Measurements from ENCODE around the gene CSAG3.
"Not testable (repeated sequence)": the region's sequence is repeated elsewhere in the genome, so short reads cannot be mapped to it uniquely, and the experiment has no call there.

The CSAG3 gene

GRCh38 chrX:152734143-152734858, 24.7 kb upstream of the CSAG3 start:
- not testable (repeated sequence) for H2BK120ac ChIP-seq (ENCODE audit: low read depth, low read length)

GRCh38 chrX:152735101-152735500, 23.9 kb upstream of the CSAG3 start:
- Histone ChIP-seq H3K4me2 (ENCODE audit: low read length) (no peak overlapping the region), H4K8ac (ENCODE audit: low read depth, low read length) (no peak overlapping the region), H2AK5ac (ENCODE audit: low read length) (no peak overlapping the region), H3K4me3 (ENCODE audit: low read length) (no peak overlapping the region), H3K79me1 (ENCODE audit: low read length) (no peaks in the 10 kb centered on the region), H3K18ac (ENCODE audit: low read length) (no peak overlapping the region), H3K36me3 (ENCODE audit: control insufficient read depth, insufficient read depth, low read length) (no peaks in the 10 kb centered on the region), H2BK120ac (ENCODE audit: low read depth, low read length) (no peak overlapping the region), H2BK15ac (replicated peaks; ENCODE audit: low read depth) (no peak overlapping the region), H2BK5ac (ENCODE audit: low read length) (no peak overlapping the region), H3K4ac (ENCODE audit: low read depth, low read length) (no peak overlapping the region), H3K56ac (ENCODE audit: low read length) (no peak overlapping the region), H4K5ac (ENCODE audit: low read length) (no peak overlapping the region), H3K79me2 (ENCODE audit: control insufficient read depth, insufficient read depth, low read length) (no peaks in the 10 kb centered on the region), H3K27ac (ENCODE audit: low read depth, low read length) (no peak overlapping the region), H3K23ac (ENCODE audit: low read length) (no peak overlapping the region), H3K27me3 (ENCODE audit: insufficient read depth, low read length, poor library complexity) (no peaks in the 10 kb centered on the region), H3K9ac (ENCODE audit: low read length) (no peak overlapping the region), H3K4me1 (ENCODE audit: control insufficient read depth, low read depth, low read length) (no peaks in the 10 kb centered on the region)
- no CpG with 5 or more reads among the region's 2 CpGs for WGBS (ENCODE audit: extremely low coverage, insufficient coverage, low lambda C conversion rate)
- no peak for DNase-seq

More at GRCh38 chrX:152734143-152734858, 24.7 kb upstream of the CSAG3 start:
- not testable (repeated sequence) for H3K36me3 ChIP-seq (ENCODE audit: control insufficient read depth, insufficient read depth, low read length); H3K4me1 ChIP-seq (ENCODE audit: control insufficient read depth, low read depth, low read length); H3K27ac ChIP-seq (ENCODE audit: low read depth, low read length); H3K23ac ChIP-seq (ENCODE audit: low read length); DNase-seq; H3K4me3 ChIP-seq (ENCODE audit: low read length); H3K79me2 ChIP-seq (ENCODE audit: control insufficient read depth, insufficient read depth, low read length); H2AK5ac ChIP-seq (ENCODE audit: low read length); H2BK15ac ChIP-seq (replicated peaks; ENCODE audit: low read depth); H3K27me3 ChIP-seq (ENCODE audit: insufficient read depth, low read length, poor library complexity); H3K18ac ChIP-seq (ENCODE audit: low read length); H3K9ac ChIP-seq (ENCODE audit: low read length); H4K5ac ChIP-seq (ENCODE audit: low read length); H4K8ac ChIP-seq (ENCODE audit: low read depth, low read length); H3K56ac ChIP-seq (ENCODE audit: low read length); H3K4me2 ChIP-seq (ENCODE audit: low read length); H2BK5ac ChIP-seq (ENCODE audit: low read length); H3K79me1 ChIP-seq (ENCODE audit: low read length); H3K4ac ChIP-seq (ENCODE audit: low read depth, low read length)
- no CpG with 5 or more reads among the region's 22 CpGs for WGBS (ENCODE audit: extremely low coverage, insufficient coverage, low lambda C conversion rate)

- no peak overlapping the region for H3K4ac ChIP-seq (ENCODE audit: low read depth, low read length)
- no peak overlapping the region for H3K9ac ChIP-seq (ENCODE audit: low read length)
- no peak overlapping the region for H2AK5ac ChIP-seq (ENCODE audit: low read length)
- DNase-seq: no peak
- no peak overlapping the region for H3K27ac ChIP-seq (ENCODE audit: low read depth, low read length)
- H3K4me3 ChIP-seq (ENCODE audit: low read length): no peak overlapping the region
- WGBS (ENCODE audit: extremely low coverage, insufficient coverage, low lambda C conversion rate): no CpG with 5 or more reads among the region's 12 CpGs
- no peak overlapping the region for H3K56ac ChIP-seq (ENCODE audit: low read length)
- no peak overlapping the region for H2BK15ac ChIP-seq (replicated peaks; ENCODE audit: low read depth)
- no peaks in the 10 kb centered on the region for H3K36me3 ChIP-seq (ENCODE audit: control insufficient read depth, insufficient read depth, low read length)
- H3K27me3 ChIP-seq (ENCODE audit: insufficient read depth, low read length, poor library complexity): no peaks in the 10 kb centered on the region
- H3K4me2 ChIP-seq (ENCODE audit: low read length): no peak overlapping the region
- no peak overlapping the region for H2BK120ac ChIP-seq (ENCODE audit: low read depth, low read length)
- no peak overlapping the region for H4K5ac ChIP-seq (ENCODE audit: low read length)
- no peak overlapping the region for H2BK5ac ChIP-seq (ENCODE audit: low read length)
- no peak overlapping the region for H3K23ac ChIP-seq (ENCODE audit: low read length)
- H4K8ac ChIP-seq (ENCODE audit: low read depth, low read length): no peak overlapping the region
- no peaks in the 10 kb centered on the region for H3K79me2 ChIP-seq (ENCODE audit: control insufficient read depth, insufficient read depth, low read length)
- no peaks in the 10 kb centered on the region for H3K4me1 ChIP-seq (ENCODE audit: control insufficient read depth, low read depth, low read length)
- no peak overlapping the region for H3K18ac ChIP-seq (ENCODE audit: low read length)
- H3K79me1 ChIP-seq (ENCODE audit: low read length): no peaks in the 10 kb centered on the region
These were observed 23.0 kb upstream of the CSAG3 start for GRCh38 chrX:152735860-152736511.

GRCh38 chrX:152736528-152736927, 22.5 kb upstream of the CSAG3 start:
- H2BK15ac ChIP-seq (replicated peaks; ENCODE audit: low read depth); H2AK5ac ChIP-seq (ENCODE audit: low read length); H3K9ac ChIP-seq (ENCODE audit: low read length); H3K79me2 ChIP-seq (ENCODE audit: control insufficient read depth, insufficient read depth, low read length); H3K4me3 ChIP-seq (ENCODE audit: low read length); H4K8ac ChIP-seq (ENCODE audit: low read depth, low read length); H3K27ac ChIP-seq (ENCODE audit: low read depth, low read length); H3K4me2 ChIP-seq (ENCODE audit: low read length); H4K5ac ChIP-seq (ENCODE audit: low read length); H3K79me1 ChIP-seq (ENCODE audit: low read length); H3K56ac ChIP-seq (ENCODE audit: low read length); H3K18ac ChIP-seq (ENCODE audit: low read length); H2BK120ac ChIP-seq (ENCODE audit: low read depth, low read length); H3K4me1 ChIP-seq (ENCODE audit: control insufficient read depth, low read depth, low read length); H3K27me3 ChIP-seq (ENCODE audit: insufficient read depth, low read length, poor library complexity); H3K36me3 ChIP-seq (ENCODE audit: control insufficient read depth, insufficient read depth, low read length); H2BK5ac ChIP-seq (ENCODE audit: low read length); DNase-seq; H3K23ac ChIP-seq (ENCODE audit: low read length); H3K4ac ChIP-seq (ENCODE audit: low read depth, low read length): not testable (repeated sequence)
- WGBS (ENCODE audit: extremely low coverage, insufficient coverage, low lambda C conversion rate): no CpG with 5 or more reads among the region's 12 CpGs

GRCh38 chrX:152738560-152738959, 20.5 kb upstream of the CSAG3 start:
- WGBS (ENCODE audit: extremely low coverage, insufficient coverage, low lambda C conversion rate): no CpG with 5 or more reads among the region's 5 CpGs
- Histone ChIP-seq H3K4ac (ENCODE audit: low read depth, low read length) (no peak overlapping the region), H3K79me2 (ENCODE audit: control insufficient read depth, insufficient read depth, low read length) (no peaks in the 10 kb centered on the region), H3K36me3 (ENCODE audit: control insufficient read depth, insufficient read depth, low read length) (no peaks in the 10 kb centered on the region), H3K79me1 (ENCODE audit: low read length) (no peaks in the 10 kb centered on the region), H2BK5ac (ENCODE audit: low read length) (no peak overlapping the region), H2AK5ac (ENCODE audit: low read length) (no peak overlapping the region), H3K23ac (ENCODE audit: low read length) (no peak overlapping the region), H3K18ac (ENCODE audit: low read length) (no peak overlapping the region), H3K4me1 (ENCODE audit: control insufficient read depth, low read depth, low read length) (no peaks in the 10 kb centered on the region), H2BK120ac (ENCODE audit: low read depth, low read length) (no peak overlapping the region), H3K9ac (ENCODE audit: low read length) (no peak overlapping the region), H3K27ac (ENCODE audit: low read depth, low read length) (no peak overlapping the region), H4K5ac (ENCODE audit: low read length) (no peak overlapping the region), H4K8ac (ENCODE audit: low read depth, low read length) (no peak overlapping the region), H3K4me3 (ENCODE audit: low read length) (no peak overlapping the region), H3K56ac (ENCODE audit: low read length) (no peak overlapping the region), H2BK15ac (replicated peaks; ENCODE audit: low read depth) (no peak overlapping the region), H3K27me3 (ENCODE audit: insufficient read depth, low read length, poor library complexity) (no peaks in the 10 kb centered on the region), H3K4me2 (ENCODE audit: low read length) (no peak overlapping the region)
- no peak for DNase-seq

All from mesendoderm (in vitro differentiated cells).